ENCODE data around the gene SLC26A4.

The SLC26A4 gene

DNA sequence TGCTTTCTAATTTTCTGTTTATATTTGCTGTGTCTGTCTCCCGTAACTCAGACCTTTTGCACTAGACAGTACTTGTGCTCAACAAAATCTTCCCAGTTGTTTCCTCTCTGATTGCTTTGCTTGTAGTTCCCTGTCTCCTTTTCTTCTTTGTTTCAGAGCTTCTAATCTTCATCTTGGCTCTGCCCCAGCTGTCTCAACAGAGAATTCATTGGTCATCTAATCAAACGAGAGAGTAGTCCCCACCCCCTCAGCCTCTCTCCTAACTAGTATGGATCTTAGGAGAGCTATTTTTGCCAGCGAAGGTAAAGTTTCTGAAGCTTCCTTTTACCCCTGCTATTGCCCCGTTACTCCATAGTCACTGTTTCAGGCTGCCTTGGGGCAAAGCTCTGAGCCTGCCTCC is 32.8 kb downstream of the SLC26A4 start:
- in situ Hi-C loops (cut with HindIII; ENCODE audit: low sequenced_read_pairs): no loop called here

- in situ Hi-C loops (cut with HindIII; ENCODE audit: low sequenced_read_pairs): no loop called here
Observed at GRCh38 chr7:107694386-107694785, 33.8 kb downstream of the SLC26A4 start.

- in situ Hi-C loops (cut with HindIII; ENCODE audit: low sequenced_read_pairs): no loop called here
Observed at GRCh38 chr7:107696330-107696946, 35.8 kb downstream of the SLC26A4 start.

- in situ Hi-C loops (cut with HindIII; ENCODE audit: low sequenced_read_pairs): no loop called here
Observed at GRCh38 chr7:107697321-107698049, 36.9 kb downstream of the SLC26A4 start.

DNA sequence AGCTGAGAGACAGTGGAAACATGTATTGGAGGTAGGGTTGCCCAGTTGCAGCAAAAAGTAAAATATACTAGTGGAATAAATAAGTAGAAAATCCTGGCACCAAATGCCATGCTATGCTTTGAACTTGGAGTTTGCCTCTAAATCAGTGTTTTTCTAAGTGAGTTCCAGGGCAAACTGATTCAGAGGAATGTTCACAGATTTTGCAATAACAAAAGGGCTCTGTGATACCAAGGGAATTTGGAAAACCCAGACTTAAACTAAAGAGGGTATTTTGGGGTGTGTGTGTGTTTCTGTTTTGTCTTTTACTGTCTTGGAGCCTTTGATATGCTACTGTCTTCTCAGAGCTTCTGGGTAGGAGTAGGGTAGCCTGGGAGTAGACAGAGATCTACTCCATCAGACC is 39.9 kb downstream of the SLC26A4 start:
- in situ Hi-C loops (cut with HindIII; ENCODE audit: low sequenced_read_pairs): no loop called here

GRCh38 chr7:107701191-107701590 is 40.6 kb downstream of the SLC26A4 start:
- in situ Hi-C loops (cut with HindIII; ENCODE audit: low sequenced_read_pairs): no loop called here

- in situ Hi-C loops (cut with HindIII; ENCODE audit: low sequenced_read_pairs): no loop called here
Observed at GRCh38 chr7:107703219-107703618, 42.6 kb downstream of the SLC26A4 start.

DNA sequence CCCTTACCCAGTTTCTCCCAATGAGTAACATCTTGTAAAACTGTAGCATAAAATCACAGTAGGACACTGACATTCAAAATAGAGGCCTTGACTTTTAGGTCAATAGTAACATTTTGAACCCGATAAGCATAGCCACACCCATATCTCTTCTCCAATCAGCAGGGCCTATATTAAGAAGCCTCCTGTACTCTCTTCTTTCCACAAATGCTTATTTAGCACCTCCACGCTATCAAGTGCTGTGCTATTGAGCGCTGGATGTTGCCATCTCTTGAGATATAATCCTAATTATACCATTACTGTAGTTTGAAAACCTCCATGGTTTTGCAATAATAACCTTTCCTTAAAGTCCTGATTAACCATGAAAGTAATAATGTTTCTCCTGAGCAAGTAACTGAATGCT is 43.2 kb downstream of the SLC26A4 start:
- in situ Hi-C loops (cut with HindIII; ENCODE audit: low sequenced_read_pairs): no loop called here

DNA sequence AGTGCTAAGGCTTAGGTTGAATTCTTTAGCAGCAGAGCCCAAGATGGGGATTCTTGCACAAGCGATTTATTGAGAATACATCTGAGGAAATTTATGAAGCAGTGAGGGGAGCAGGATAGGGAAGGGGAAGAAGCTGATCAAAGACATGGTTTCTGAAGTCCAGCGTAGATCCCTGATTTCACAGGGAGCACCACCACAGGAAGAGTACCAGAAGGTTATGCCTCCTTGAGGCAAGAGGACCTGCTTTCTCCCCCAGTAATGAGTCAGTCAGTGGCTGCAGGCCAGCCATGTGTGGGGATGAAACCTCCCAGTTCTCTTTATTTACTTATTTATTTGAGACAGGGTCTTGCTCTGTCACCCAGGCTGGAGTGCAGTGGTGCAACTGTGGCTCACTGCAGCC is 48.3 kb downstream of the SLC26A4 start:
- in situ Hi-C loops (cut with HindIII; ENCODE audit: low sequenced_read_pairs): no loop called here

GRCh38 chr7:107711301-107711700 is 50.7 kb downstream of the SLC26A4 start:
- in situ Hi-C loops (cut with HindIII; ENCODE audit: low sequenced_read_pairs): no loop called here

GRCh38 chr7:107712025-107712424 is 51.4 kb downstream of the SLC26A4 start:
- in situ Hi-C loops (cut with HindIII; ENCODE audit: low sequenced_read_pairs): no loop called here

DNA sequence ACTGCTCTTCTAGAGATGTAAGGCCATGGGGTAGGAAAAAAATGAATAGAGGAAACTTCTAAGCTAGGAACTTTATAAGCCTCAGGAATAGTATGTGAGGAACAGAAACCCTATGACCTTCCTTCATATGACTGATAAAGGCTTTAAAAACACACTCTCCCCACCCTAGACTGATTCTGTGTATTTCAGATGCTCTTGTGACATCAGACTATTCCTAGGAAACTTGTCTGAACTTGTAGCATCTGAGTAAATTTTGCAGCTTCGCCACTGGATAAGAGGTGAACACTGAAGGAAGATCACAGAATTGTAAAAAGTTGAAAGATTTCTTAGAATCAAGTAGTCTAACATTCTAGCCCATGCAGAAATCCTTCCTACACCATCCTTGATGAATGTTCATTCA is 52.3 kb downstream of the SLC26A4 start:
- in situ Hi-C loops (cut with HindIII; ENCODE audit: low sequenced_read_pairs): no loop called here

DNA sequence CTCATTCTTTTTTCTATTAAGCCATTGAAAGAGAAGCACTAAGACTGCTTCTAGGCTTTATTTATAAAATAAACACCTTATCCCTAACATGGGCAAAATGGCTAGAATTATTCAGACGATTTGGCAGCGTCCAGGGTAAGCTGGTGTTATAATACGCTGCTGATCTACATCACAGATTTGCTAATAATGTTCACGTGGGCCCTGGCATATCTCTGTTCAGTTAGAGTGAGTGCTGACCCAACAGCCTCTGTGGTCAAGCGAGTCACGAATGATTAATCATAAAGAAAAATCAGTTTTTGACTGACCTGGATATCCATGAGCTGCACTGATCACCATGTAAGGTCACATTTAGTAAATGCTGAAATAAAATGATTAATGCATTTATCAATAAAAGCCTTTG is 54.9 kb downstream of the SLC26A4 start:
- in situ Hi-C loops (cut with HindIII; ENCODE audit: low sequenced_read_pairs): no loop called here

DNA sequence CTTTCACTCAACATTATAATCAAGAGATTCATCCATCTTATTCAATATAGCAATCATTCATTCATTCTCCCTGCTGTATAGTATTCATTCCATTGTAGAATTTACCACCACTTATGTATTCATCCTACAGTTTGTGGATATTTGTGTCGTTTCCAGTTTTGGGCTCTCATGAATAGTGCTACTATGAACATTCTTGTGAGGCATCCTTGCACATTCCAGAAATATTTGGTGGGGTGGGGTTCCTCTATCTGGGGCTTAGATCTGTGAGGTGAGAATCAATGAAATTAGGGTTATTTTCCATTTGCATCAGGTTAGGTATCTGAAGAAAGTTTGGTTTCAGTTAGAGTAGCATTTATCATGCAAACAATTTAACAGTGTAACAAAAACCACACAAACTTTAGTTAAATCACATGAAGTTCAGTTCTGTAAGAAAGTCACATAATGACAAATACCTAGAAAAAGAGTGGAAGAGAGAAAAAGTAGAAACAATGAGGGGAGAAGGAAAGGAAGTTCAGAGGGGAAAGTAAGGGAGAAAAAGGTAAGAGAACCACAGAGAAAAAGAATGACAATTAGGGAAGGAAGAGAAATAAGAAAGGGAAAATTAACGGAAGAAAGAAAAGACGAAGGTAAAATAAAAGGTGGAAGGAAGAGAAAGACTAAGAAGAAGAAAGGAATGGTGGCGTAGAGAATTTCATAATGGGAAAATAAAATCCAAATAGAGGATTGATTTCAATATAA is 58.0 kb downstream of the SLC26A4 start:
- in situ Hi-C loops (cut with HindIII; ENCODE audit: low sequenced_read_pairs): no loop called here

DNA sequence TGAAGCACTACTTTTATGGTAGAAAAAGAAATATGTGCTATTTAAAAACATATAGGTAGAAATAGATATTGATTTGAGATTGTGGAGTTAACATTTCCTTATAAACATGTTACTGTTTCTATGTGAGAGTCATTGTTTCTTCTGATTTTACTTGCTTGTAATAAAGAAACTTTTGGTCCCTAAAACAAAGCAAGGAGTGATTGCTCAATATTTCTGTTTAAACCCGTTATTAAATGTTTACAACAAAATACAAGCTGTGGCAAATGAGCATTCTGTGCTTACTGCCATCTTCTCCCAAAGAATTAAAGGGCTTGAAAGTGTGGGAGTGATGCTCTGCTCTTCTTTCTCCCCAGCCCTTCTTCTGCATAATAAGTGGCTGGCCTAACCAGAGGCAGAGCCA is 60.7 kb downstream of the SLC26A4 start:
- in situ Hi-C loops (cut with HindIII; ENCODE audit: low sequenced_read_pairs): loop anchor here (10.0 kb wide), 1 partner anchor 256 kb away; no protein-coding TSS in a partner anchor

- in situ Hi-C loops (cut with HindIII; ENCODE audit: low sequenced_read_pairs): loop anchor here (10.0 kb wide), 1 partner anchor 258 kb away; no protein-coding TSS in a partner anchor
Observed at GRCh38 chr7:107723255-107723654, 62.6 kb downstream of the SLC26A4 start.

- in situ Hi-C loops (cut with HindIII; ENCODE audit: low sequenced_read_pairs): loop anchor here (10.0 kb wide), 1 partner anchor 260 kb away; no protein-coding TSS in a partner anchor
Observed at GRCh38 chr7:107725138-107725740, 64.6 kb downstream of the SLC26A4 start.

- in situ Hi-C loops (cut with HindIII; ENCODE audit: low sequenced_read_pairs): loop anchor here (10.0 kb wide), 1 partner anchor 262 kb away; no protein-coding TSS in a partner anchor
Observed at GRCh38 chr7:107726356-107727130, 65.9 kb downstream of the SLC26A4 start.

GRCh38 chr7:107728276-107728675 is 67.6 kb downstream of the SLC26A4 start:
- in situ Hi-C loops (cut with HindIII; ENCODE audit: low sequenced_read_pairs): loop anchor here (10.0 kb wide), 1 partner anchor 263 kb away; no protein-coding TSS in a partner anchor
